Pancreas (tissue), 10 donors: ENCODE results near the gene IL4R. TPM values are rescaled to one million over a fixed set of nuclear protein-coding genes. Genes with fewer than 3 reads are reported as not detected.

Source experiments
- ATAC-seq, 4 donors: fragments of 200-7000 bp; cut with Tn5 transposase; one replicate each; pipeline versions ENCODE4 v1.8.0 to v1.9.1; 2020; ENCODE audit warnings: mild to moderate bottlenecking in 4 of 4, moderate library complexity in 4 of 4
- DNase-seq, 6 donors: peaks; one replicate each; pipeline ENCODE4 v3.0.0-alpha.2; 2020
- FAIRE-seq: peaks from 2 replicates; lab custom pipeline; 2012; peaks lifted over from hg19 to GRCh38; lab: Jason Lieb, UNC
- H3K27ac ChIP-seq, 4 donors: fragments of 200-600 bp; sonication (generic); 1 replicate in 3 of 4; 2 replicates in 1 of 4; pipeline versions ENCODE4 v1.5.0 to v1.8.0; 2020
- H3K27me3 ChIP-seq, 4 donors: fragments of 200-600 bp; one replicate each; pipeline ENCODE4 v1.8.0; 2021
- H3K36me3 ChIP-seq, 3 donors: fragments of 200-600 bp; sonication (generic) in 1 of 3; one replicate each; pipeline versions ENCODE4 v1.5.0 to v1.8.0; 2020 to 2021
- H3K4me1 ChIP-seq, 3 donors: fragments of 200-600 bp; one replicate each; pipeline ENCODE4 v1.8.0; 2021
- H3K4me3 ChIP-seq, 4 donors: fragments of 200-600 bp; sonication (generic) in 2 of 4; one replicate each; pipeline versions ENCODE4 v1.5.0 to v1.8.0; 2020 to 2021
- H3K9me3 ChIP-seq, 4 donors: fragments of 200-600 bp; one replicate each; pipeline ENCODE4 v1.8.0; 2021
- CTCF ChIP-seq, 4 donors: fragments of 200-600 bp; sonication (generic) in 3 of 4; IDR thresholded peaks; one replicate each; pipeline versions ENCODE4 v1.5.0 to v1.8.0; 2021; ENCODE audit warnings: antibody characterized with exemption in 4 of 4
- WGBS, 2 donors: extraction: QIAGEN DNeasy Blood & Tissue Kit; methylation state at CpG; one replicate each; pipeline ENCODE4 v1.1.7; 2013; 5-methylcytosine and 5-hydroxymethylcytosine counted together
- intact Hi-C, 3 donors: fragments of 100-400 bp; cut with DNase I; formaldehyde crosslinking; loops; one replicate each; pipeline versions ENCODE4 v1.11.1 to v1.14.2; 2022
- polyA plus RNA-seq, 2 donors: library from polyadenylated mRNA; stranded (reverse); fragments of 200-250 nt; gene quantifications; one replicate each; pipeline ENCODE4 v1.2.3, GENCODE V29; 2013
- total RNA-seq, 6 donors: library from RNA; stranded (reverse); fragmentation: NEBNext Ultra II Directional in 4 of 6; extraction: Animal tissue kit (Norgen Biotek cat#: 25700) in 4 of 6; gene quantifications; one replicate each; pipeline versions ENCODE4 v1.2.1 to v1.2.4, GENCODE V29; 2021 to 2023
- donor health status: healthy with polysubstance abuse.
- donor health status: DM: no; HTN: no; CAD: no; lungs with moderate emphysema.
- donor health status: DM: no; HTN: no; CAD: no.
- donor health status: control.
- donor health status: control.
- donor health status: Bipolar disorder and iron deficiency.
- donor health status: DM: yes; HTN: yes; CAD: no.
- donor health status: DM: no; HTN: no; CAD: no.
- donor health status: DM: no; HTN: no; CAD: no.
- donor health status: DM: yes; HTN: yes; CAD: no.

The IL4R gene
- total and polyA plus RNA-seq, 8 donors: 16.0 to 58.7 (median 30.3) TPM

GRCh38 chr16:27366687-27367460 lies 53.1 kb downstream of the IL4R start:
- intact Hi-C loops: loop anchor here in 1 of 3 donors (10.0 kb wide), 2 partner anchors 132 to 192 kb away; no protein-coding TSS in a partner anchor
- peak overlapping the region in 1 of 4 donors; percentile 30 for H3K4me3 ChIP-seq
- no peak for TF ChIP-seq CTCF (IDR thresholded peaks at IDR 0.05)
- ATAC-seq (no peak), FAIRE-seq (no peak), DNase-seq (peak in 2 of 6 donors; percentile 18 to 73)
- H3K9me3 ChIP-seq: no peaks in the 10 kb centered on the region
- no peaks in the 10 kb centered on the region for H3K27me3 ChIP-seq
- WGBS, 2 donors: 78 to 81% methylated on average over 14 of the region's 14 CpGs
- peaks cover 16 to 30% (median 20%) of the 10 kb centered on the region in 3 donors for H3K4me1 ChIP-seq
- peak overlapping the region in 2 of 4 donors; percentile 53 to 66 for H3K27ac ChIP-seq
- H3K36me3 ChIP-seq: no peaks in the 10 kb centered on the region

- Histone ChIP-seq H3K4me3 (peak overlapping the region in 1 of 4 donors; percentile 30), H3K4me1 (peaks cover 16 to 30% (median 20%) of the 10 kb centered on the region in 3 donors), H3K27me3 (no peaks in the 10 kb centered on the region), H3K9me3 (no peaks in the 10 kb centered on the region), H3K36me3 (no peaks in the 10 kb centered on the region), H3K27ac (peak overlapping the region in 2 of 4 donors; percentile 53 to 66)
- peak; percentile 63 to 85 (median 66) for TF ChIP-seq CTCF (IDR thresholded peaks at IDR 0.05)
- DNase-seq: peak; percentile 60 to 87 (median 76)
- no peak for FAIRE-seq
- WGBS, 2 donors: 9% methylated on average over 27 of the region's 27 CpGs
- ATAC-seq: peak; percentile 73 to 83 (median 83)
- intact Hi-C loops: loop anchor here in 1 of 3 donors (10.0 kb wide), 2 partner anchors 133 to 193 kb away; no protein-coding TSS in a partner anchor
These were observed 53.9 kb downstream of the IL4R start for GRCh38 chr16:27367461-27368357.

GRCh38 chr16:27368358-27368722 lies 54.6 kb downstream of the IL4R start:
- no peak overlapping the region for H3K4me3 ChIP-seq
- no peaks in the 10 kb centered on the region for H3K36me3 ChIP-seq
- DNase-seq (no peak), FAIRE-seq (no peak), ATAC-seq (no peak)
- H3K27ac ChIP-seq: no peak overlapping the region
- H3K4me1 ChIP-seq: peaks cover 16 to 27% (median 20%) of the 10 kb centered on the region in 3 donors
- WGBS, 2 donors: 40 to 49% methylated on average over 9 of the region's 9 CpGs
- intact Hi-C loops: loop anchor here in 1 of 3 donors (10.0 kb wide), 2 partner anchors 134 to 194 kb away; no protein-coding TSS in a partner anchor
- TF ChIP-seq CTCF (IDR thresholded peaks at IDR 0.05): peak in 1 of 4 donors; percentile 1
- no peaks in the 10 kb centered on the region for H3K27me3 ChIP-seq
- no peaks in the 10 kb centered on the region for H3K9me3 ChIP-seq

GRCh38 chr16:27369806-27370205 lies 56.0 kb downstream of the IL4R start:
- Histone ChIP-seq H3K4me1 (peaks cover 2 to 12% (median 9%) of the 10 kb centered on the region in 3 donors), H3K36me3 (no peaks in the 10 kb centered on the region), H3K4me3 (no peak overlapping the region), H3K9me3 (no peaks in the 10 kb centered on the region), H3K27me3 (no peaks in the 10 kb centered on the region), H3K27ac (no peak overlapping the region)
- ATAC-seq (no peak), DNase-seq (no peak), FAIRE-seq (no peak)
- TF ChIP-seq CTCF (IDR thresholded peaks at IDR 0.05): no peak
- intact Hi-C loops: loop anchor here in 2 of 3 donors (5.0 to 10.0 kb wide), 4 partner anchors 135 to 195 kb away; no protein-coding TSS in a partner anchor
- 79 to 93% methylated on average over 3 of the region's 3 CpGs for WGBS, 2 donors
